K562 (cell line): ENCODE results near the gene USP5. TPM values are rescaled to one million over a fixed set of nuclear protein-coding genes. Genes with fewer than 3 reads are reported as not detected.

Experiments used
- CBX2 ChIP-seq: fragments of 200-600 bp; sonication (generic); IDR thresholded peaks from one replicate; pipeline ENCODE4 v1.6.1; 2012; ENCODE audit warnings: mild to moderate bottlenecking, low read length, inconsistent platforms; ENCODE audit not compliant: insufficient read depth, poor library complexity, severe bottlenecking
- CXXC5 ChIP-seq: fragments of 250-450 bp; sonication (Bioruptor Pico); IDR thresholded peaks from 2 replicates; pipeline ENCODE4 v1.8.0; 2022; ENCODE audit warnings: inconsistent platforms, mild to moderate bottlenecking, moderate library complexity
- EP300 ChIP-seq: IDR thresholded peaks from 2 replicates; pipeline ENCODE4 v1.6.1; 2012; ENCODE audit warnings: low read length, improper control_type of control experiment
- HLTF ChIP-seq: fragments of 450-650 bp; IDR thresholded peaks from 2 replicates; pipeline ENCODE4 v1.6.1; 2016
- HNRNPLL ChIP-seq: fragments of 200-400 bp; formaldehyde crosslinking; IDR thresholded peaks from 2 replicates; pipeline ENCODE4 v1.6.1; 2017; ENCODE audit warnings: low read length, low read depth, mild to moderate bottlenecking; ENCODE audit not compliant: poor library complexity, severe bottlenecking
- NFE2L1 ChIP-seq: fragments of 450-650 bp; IDR thresholded peaks from 2 replicates; pipeline ENCODE4 v1.6.1; 2016; ENCODE audit warnings: missing genetic modification characterization, low read depth, mild to moderate bottlenecking, missing compliant biosample characterization, moderate library complexity, borderline replicate concordance
- SP2 ChIP-seq: IDR thresholded peaks from 2 replicates; pipeline ENCODE4 v1.6.1; 2011; ENCODE audit warnings: mild to moderate bottlenecking, low read depth, low read length, moderate library complexity; ENCODE audit not compliant: poor library complexity, severe bottlenecking; ENCODE audit errors: extremely low read depth
- TFAM ChIP-seq: fragments of 250-450 bp; sonication (Bioruptor Pico); conservative IDR thresholded peaks from 2 replicates; pipeline ENCODE4 v1.5.0; 2021; ENCODE audit warnings: mild to moderate bottlenecking, moderate library complexity
- ZBTB34 ChIP-seq: fragments of 250-450 bp; sonication (Bioruptor Pico); IDR thresholded peaks from 2 replicates; pipeline ENCODE4 v1.8.0; 2021; ENCODE audit warnings: mild to moderate bottlenecking, moderate library complexity
- polyA plus RNA-seq, 8 experiments: library from polyadenylated mRNA; depleted of rRNA in 4 of 8; stranded (reverse) in 5 of 8; unstranded in 3 of 8; fragments of >200 nt; fragmentation: Nextera tagmentation in 2 of 8; fragmentation: Illumina TruSeq in 1 of 8; extraction: Ambion mirVana in 2 of 8; extraction: Trizol in 1 of 8; gene quantifications; 2 replicates each; pipeline versions ENCODE4 v1.2.1 to v1.2.3, GENCODE V29; 2011 to 2014; ENCODE audit warnings: inconsistent platforms in 1 of 8, missing spikeins in 1 of 8
- total RNA-seq, 7 experiments: library from RNA; depleted of rRNA in 6 of 7; stranded (reverse); fragments of >200 nt in 6 of 7; fragmentation: Illumina TruSeq in 2 of 7; extraction: Trizol in 2 of 7; gene quantifications; 2 replicates each; pipeline versions ENCODE4 v1.2.1 to v1.2.3, GENCODE V29; 2011 to 2021; ENCODE audit warnings: low replicate concordance in 1 of 7
- TF ChIP-seq, protein P1 (sequence below): fragments of 250-450 bp; sonication (Bioruptor Pico); IDR thresholded peaks from 2 replicates; pipeline ENCODE4 v1.4.0; 2020; ENCODE audit warnings: mild to moderate bottlenecking
- TF ChIP-seq, protein P2 (sequence below): sonication (generic); formaldehyde crosslinking; IDR thresholded peaks from 2 replicates; pipeline ENCODE4 v1.8.0; 2022; ENCODE audit warnings: mild to moderate bottlenecking, missing genetic modification reagents

Gene USP5
- total and polyA plus RNA-seq, 9 of the 15 experiments (the other 6 are each of a cell fraction or from before 2014, with no cell fraction given) = 1.4 to 107 (median 48.6) TPM

DNA sequence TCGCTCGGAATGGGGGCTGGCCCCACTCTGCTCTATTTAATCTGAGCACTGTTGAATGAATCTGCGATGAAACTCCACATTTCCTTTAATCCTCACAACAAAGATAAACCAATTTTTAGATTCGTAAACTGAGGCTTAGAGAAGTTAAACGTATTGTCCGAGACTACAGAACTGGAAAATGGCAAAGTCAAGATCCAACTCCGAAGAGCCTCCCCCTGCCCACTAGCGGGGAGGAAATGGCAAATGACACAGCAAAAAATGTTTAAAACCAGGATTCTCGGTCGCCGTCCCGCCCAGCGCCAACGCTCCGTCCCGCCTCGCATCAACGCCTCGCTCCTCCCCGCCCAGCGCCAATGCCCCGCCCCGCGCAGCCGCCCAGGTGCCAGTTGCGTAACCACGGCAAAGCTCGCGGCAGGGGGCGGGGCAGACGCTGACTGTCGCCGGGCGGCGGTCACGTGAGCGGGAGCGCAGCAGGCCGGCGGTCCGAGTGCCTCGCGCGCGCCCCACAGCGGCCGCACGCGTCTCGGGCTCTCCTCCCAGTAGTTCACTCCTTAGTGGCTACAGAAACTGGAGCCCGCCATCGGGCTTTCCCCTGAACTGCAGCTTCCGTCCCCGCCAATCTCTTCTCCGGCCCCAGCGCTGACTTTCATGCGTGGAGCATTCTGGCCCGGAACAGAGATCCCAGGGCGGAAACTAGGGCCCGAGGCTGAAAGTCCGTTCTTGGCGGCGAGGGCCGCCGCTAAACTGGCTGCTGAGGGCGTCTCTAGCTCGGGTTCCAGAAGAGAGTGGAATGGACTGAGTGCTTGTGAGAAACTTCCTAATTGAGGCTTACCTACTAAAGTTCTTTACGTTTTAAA, 39.1 kb downstream of the USP5 start (continued):
- TF ChIP-seq, protein P1, sequence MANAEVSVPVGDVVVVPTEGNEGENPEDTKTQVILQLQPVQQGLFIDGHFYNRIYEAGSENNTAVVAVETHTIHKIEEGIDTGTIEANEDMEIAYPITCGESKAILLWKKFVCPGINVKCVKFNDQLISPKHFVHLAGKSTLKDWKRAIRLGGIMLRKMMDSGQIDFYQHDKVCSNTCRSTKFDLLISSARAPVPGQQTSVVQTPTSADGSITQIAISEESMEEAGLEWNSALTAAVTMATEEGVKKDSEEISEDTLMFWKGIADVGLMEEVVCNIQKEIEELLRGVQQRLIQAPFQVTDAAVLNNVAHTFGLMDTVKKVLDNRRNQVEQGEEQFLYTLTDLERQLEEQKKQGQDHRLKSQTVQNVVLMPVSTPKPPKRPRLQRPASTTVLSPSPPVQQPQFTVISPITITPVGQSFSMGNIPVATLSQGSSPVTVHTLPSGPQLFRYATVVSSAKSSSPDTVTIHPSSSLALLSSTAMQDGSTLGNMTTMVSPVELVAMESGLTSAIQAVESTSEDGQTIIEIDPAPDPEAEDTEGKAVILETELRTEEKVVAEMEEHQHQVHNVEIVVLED = peak; percentile 76
- peak; percentile 96 for TF ChIP-seq CXXC5 (CRISPR knock-in tag)
- no peak for TF ChIP-seq HLTF
- TF ChIP-seq TFAM (CRISPR knock-in tag) = no peak
- TF ChIP-seq SP2 = no peak
- TF ChIP-seq CBX2 = no peak
- TF ChIP-seq EP300 = peak; percentile 23; the same call in 1 of the 2 replicates
- peak; percentile 48 for TF ChIP-seq HNRNPLL
- TF ChIP-seq, protein P2, sequence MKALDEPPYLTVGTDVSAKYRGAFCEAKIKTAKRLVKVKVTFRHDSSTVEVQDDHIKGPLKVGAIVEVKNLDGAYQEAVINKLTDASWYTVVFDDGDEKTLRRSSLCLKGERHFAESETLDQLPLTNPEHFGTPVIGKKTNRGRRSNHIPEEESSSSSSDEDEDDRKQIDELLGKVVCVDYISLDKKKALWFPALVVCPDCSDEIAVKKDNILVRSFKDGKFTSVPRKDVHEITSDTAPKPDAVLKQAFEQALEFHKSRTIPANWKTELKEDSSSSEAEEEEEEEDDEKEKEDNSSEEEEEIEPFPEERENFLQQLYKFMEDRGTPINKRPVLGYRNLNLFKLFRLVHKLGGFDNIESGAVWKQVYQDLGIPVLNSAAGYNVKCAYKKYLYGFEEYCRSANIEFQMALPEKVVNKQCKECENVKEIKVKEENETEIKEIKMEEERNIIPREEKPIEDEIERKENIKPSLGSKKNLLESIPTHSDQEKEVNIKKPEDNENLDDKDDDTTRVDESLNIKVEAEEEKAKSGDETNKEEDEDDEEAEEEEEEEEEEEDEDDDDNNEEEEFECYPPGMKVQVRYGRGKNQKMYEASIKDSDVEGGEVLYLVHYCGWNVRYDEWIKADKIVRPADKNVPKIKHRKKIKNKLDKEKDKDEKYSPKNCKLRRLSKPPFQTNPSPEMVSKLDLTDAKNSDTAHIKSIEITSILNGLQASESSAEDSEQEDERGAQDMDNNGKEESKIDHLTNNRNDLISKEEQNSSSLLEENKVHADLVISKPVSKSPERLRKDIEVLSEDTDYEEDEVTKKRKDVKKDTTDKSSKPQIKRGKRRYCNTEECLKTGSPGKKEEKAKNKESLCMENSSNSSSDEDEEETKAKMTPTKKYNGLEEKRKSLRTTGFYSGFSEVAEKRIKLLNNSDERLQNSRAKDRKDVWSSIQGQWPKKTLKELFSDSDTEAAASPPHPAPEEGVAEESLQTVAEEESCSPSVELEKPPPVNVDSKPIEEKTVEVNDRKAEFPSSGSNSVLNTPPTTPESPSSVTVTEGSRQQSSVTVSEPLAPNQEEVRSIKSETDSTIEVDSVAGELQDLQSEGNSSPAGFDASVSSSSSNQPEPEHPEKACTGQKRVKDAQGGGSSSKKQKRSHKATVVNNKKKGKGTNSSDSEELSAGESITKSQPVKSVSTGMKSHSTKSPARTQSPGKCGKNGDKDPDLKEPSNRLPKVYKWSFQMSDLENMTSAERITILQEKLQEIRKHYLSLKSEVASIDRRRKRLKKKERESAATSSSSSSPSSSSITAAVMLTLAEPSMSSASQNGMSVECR = peak; percentile 7; the same call in 1 of the 2 replicates
- peak; percentile 89 for TF ChIP-seq NFE2L1 (tag)
- TF ChIP-seq ZBTB34 (CRISPR knock-in tag) = no peak
